WERI-Rb-1 (cell line): ENCODE results near the gene RORB.
"Not testable (repeated sequence)": the region's sequence is repeated elsewhere in the genome, so short reads cannot be mapped to it uniquely, and the experiment has no call there.

Source experiments
- DNase-seq: peaks from one replicate; pipeline ENCODE4 v3.0.0-alpha.2; 2020
- H3K27ac ChIP-seq: fragments of 250-450 bp; sonication (Bioruptor Pico); 2 replicates; pipeline ENCODE4 v1.5.1; 2020; ENCODE audit warnings: mild to moderate bottlenecking, moderate library complexity
- H3K27me3 ChIP-seq: fragments of 250-450 bp; sonication (Bioruptor Pico); 2 replicates; pipeline ENCODE4 v1.5.1; 2021; ENCODE audit warnings: mild to moderate bottlenecking, low read depth, moderate library complexity; ENCODE audit not compliant: insufficient read depth, severe bottlenecking
- H3K36me3 ChIP-seq: fragments of 250-450 bp; sonication (Bioruptor Pico); 2 replicates; pipeline ENCODE4 v1.5.1; 2020; ENCODE audit warnings: mild to moderate bottlenecking, moderate library complexity
- H3K4me3 ChIP-seq: 2 replicates; pipeline ENCODE4 v1.5.1; 2011; ENCODE audit warnings: low read depth, mild to moderate bottlenecking, control low read depth, low read length
- H3K9me3 ChIP-seq: fragments of 250-450 bp; sonication (Bioruptor Pico); 2 replicates; pipeline ENCODE4 v1.5.1; 2021; ENCODE audit warnings: mild to moderate bottlenecking, moderate library complexity; ENCODE audit not compliant: severe bottlenecking
- CTCF ChIP-seq: IDR thresholded peaks from 2 replicates; pipeline ENCODE4 v1.5.1; 2011; ENCODE audit warnings: low read depth, mild to moderate bottlenecking, control low read depth, inconsistent platforms, low read length

RORB gene

GRCh38 chr9:74528207-74528606, 31.1 kb downstream of the RORB start:
- no peaks in the 10 kb centered on the region for H3K36me3 ChIP-seq

GRCh38 chr9:74530458-74530857, 33.3 kb downstream of the RORB start:
- not testable (repeated sequence) for DNase-seq, H3K27me3 ChIP-seq, H3K9me3 ChIP-seq, H3K27ac ChIP-seq, H3K36me3 ChIP-seq, H3K4me3 ChIP-seq

More at GRCh38 chr9:74528207-74528606, 31.1 kb downstream of the RORB start:
- no peak overlapping the region for H3K4me3 ChIP-seq
- H3K27ac ChIP-seq: peak overlapping the region; percentile 43
- no peaks in the 10 kb centered on the region for H3K27me3 ChIP-seq
- H3K9me3 ChIP-seq: no peaks in the 10 kb centered on the region
- no peak for TF ChIP-seq CTCF
- peak; percentile 70 for DNase-seq

GRCh38 chr9:74533253-74533652, 36.1 kb downstream of the RORB start:
- Histone ChIP-seq H3K36me3 (no peaks in the 10 kb centered on the region), H3K9me3 (no peaks in the 10 kb centered on the region), H3K27ac (no peak overlapping the region), H3K4me3 (no peak overlapping the region), H3K27me3 (no peaks in the 10 kb centered on the region)
- no peak for DNase-seq
- TF ChIP-seq CTCF: no peak

GRCh38 chr9:74534841-74535240, 37.7 kb downstream of the RORB start:
- Histone ChIP-seq H3K36me3 (no peaks in the 10 kb centered on the region), H3K9me3 (no peaks in the 10 kb centered on the region), H3K27ac (no peak overlapping the region), H3K4me3 (no peak overlapping the region), H3K27me3 (no peaks in the 10 kb centered on the region)
- no peak for TF ChIP-seq CTCF
- no peak for DNase-seq

- H3K27ac ChIP-seq: no peak overlapping the region
- H3K9me3 ChIP-seq: no peaks in the 10 kb centered on the region
- no peaks in the 10 kb centered on the region for H3K27me3 ChIP-seq
- no peak for TF ChIP-seq CTCF
- H3K36me3 ChIP-seq: no peaks in the 10 kb centered on the region
- no peak for DNase-seq
- H3K4me3 ChIP-seq: no peak overlapping the region
Observed at GRCh38 chr9:74543145-74543544, 46.0 kb downstream of the RORB start.

- no peak overlapping the region for H3K4me3 ChIP-seq
- DNase-seq: no peak
- H3K9me3 ChIP-seq: no peaks in the 10 kb centered on the region
- H3K27me3 ChIP-seq: no peaks in the 10 kb centered on the region
- H3K27ac ChIP-seq: no peak overlapping the region
- no peaks in the 10 kb centered on the region for H3K36me3 ChIP-seq
- no peak for TF ChIP-seq CTCF
Observed at GRCh38 chr9:74551266-74551665, 54.1 kb downstream of the RORB start.
